PC-9 (cell line): ENCODE measurements around the gene CYP4Z1.
"Not testable (repeated sequence)": the region's sequence is repeated elsewhere in the genome, so short reads cannot be mapped to it uniquely, and the experiment has no call there.

Source experiments
- CTCF ChIP-seq: fragments of 200-600 bp; sonication (generic); conservative IDR thresholded peaks from 2 replicates; pipeline ENCODE4 v1.6.1; 2017; ENCODE audit warnings: mixed run types, antibody characterized with exemption, mild to moderate bottlenecking, moderate library complexity
- EZH2 ChIP-seq: fragments of 200-600 bp; sonication (generic); IDR thresholded peaks from 2 replicates; pipeline ENCODE4 v1.8.0; 2017; ENCODE audit warnings: antibody characterized with exemption, low read depth

GRCh38 chr1:47069080-47069479, 2.0 kb downstream of the CYP4Z1 start:
- not testable (repeated sequence) for TF ChIP-seq CTCF, EZH2
